GM10266 (cell line): Measurements from ENCODE around the gene PRAMEF12.

Source experiments
- DNase-seq: peaks from one replicate; pipeline ENCODE4 v3.0.0; 2012; ENCODE audit errors: extremely low spot score
- CTCF ChIP-seq: IDR thresholded peaks from 2 replicates; pipeline ENCODE4 v1.5.1; 2012; ENCODE audit warnings: mild to moderate bottlenecking, low read depth; ENCODE audit not compliant: control insufficient read depth, insufficient read depth; ENCODE audit errors: missing control alignments

Gene PRAMEF12

DNA sequence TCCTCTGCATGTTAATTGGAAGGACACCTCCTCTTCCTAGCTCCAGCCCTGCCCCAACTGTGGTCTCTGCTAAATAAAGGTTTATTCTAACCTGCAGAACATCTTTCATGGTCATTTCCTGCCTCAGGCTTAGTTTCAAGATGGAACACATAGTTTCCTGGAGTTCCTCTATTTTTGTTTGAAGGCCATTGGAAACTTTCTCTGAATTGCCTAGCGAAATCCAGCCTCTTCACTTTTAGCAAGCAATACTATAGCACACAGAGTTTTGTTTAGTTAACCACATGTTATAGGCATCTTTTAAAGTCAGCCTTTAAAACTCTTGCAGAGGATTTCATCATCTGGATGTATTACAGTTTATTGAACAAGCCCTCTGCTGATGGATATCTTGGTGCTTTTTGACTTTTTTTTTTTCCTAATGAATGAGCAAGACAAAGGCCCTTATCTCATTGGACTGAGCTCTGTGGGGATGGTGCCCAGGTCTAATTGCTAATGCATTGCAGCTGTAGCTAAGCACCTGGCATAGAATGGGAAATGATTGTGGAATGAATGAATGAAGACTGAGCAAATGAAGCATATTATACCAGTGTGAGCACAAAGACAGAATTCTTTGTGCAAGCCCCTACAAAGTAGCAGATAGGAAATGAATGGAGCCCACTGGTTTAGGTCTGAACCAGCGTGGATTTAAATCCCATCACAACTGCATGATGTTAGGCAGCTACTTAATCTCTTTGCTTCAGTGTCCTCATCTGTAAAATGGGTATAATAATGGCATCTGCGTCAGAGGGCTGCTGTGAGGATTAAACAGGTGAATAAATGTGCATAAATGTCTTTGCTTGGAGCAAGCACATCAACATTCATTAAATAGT lies 28.2 kb upstream of the PRAMEF12 start:
- DNase-seq, result no peak
- no peak for TF ChIP-seq CTCF

DNA sequence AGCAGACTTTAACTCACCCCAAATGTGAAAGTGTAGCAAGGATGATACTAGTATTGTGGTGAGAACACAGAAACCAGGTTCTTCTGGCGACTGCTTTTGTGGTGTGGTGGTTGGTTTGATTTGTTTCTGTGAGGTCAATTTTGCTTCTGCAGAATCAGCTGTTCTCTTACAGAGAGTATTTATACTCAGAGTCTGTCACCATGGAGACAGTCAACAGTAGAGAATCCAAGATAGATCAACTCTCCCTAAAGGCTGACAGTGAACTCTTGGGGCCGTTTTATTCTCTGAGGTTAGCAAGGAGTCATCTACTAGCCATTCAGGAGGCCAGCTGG lies 27.6 kb upstream of the PRAMEF12 start, which contains the start of gene CFAP107:
CFAP107 (plus strand) TSS at position 209 of the 332 bp plus-strand sequence. CDS start 231 bp downstream, outside the sequence.
- DNase-seq, result no peak
- no peak for TF ChIP-seq CTCF

DNA sequence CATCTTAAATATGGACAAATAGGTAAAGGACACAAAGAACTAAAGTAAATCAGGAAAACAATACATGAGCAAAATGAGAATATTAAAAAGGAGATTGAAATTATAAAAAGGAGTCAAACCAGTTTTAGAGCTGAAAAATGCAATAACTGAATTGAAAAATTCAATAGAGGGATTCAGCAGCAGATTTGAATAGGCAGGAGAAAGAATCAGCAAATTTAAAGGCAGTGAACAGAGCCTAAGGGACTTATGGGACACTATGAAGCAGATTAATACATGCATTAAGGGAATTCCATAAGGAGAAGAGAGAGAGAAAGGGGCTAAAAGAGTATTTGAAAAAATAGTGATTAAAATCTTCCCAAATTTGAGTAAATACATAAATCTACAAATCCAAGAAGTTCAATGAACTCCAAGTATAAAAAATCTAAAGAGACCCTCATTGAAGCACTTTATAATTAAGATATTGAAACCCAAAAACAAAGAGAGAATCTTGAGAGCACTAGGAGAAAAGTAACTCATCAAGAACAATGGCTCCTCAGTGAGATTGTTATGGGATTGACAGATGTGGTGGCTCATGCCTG lies 24.7 kb upstream of the PRAMEF12 start:
- TF ChIP-seq CTCF, result no peak
- DNase-seq, result no peak

GRCh38 chr1:12754738-12755137 lies 18.8 kb upstream of the PRAMEF12 start:
- no peak for TF ChIP-seq CTCF
- DNase-seq, result no peak

- no peak for DNase-seq
- no peak for TF ChIP-seq CTCF
Observed at GRCh38 chr1:12756273-12756672, 17.3 kb upstream of the PRAMEF12 start.

GRCh38 chr1:12756768-12757413 lies 16.6 kb upstream of the PRAMEF12 start:
- TF ChIP-seq CTCF, result no peak
- DNase-seq, result no peak

- TF ChIP-seq CTCF, result no peak
- no peak for DNase-seq
Observed at GRCh38 chr1:12757836-12758235, 15.7 kb upstream of the PRAMEF12 start.
